SU-DHL-6 (cell line): ENCODE measurements around the gene VPS52.

Source experiments
- H2AFZ ChIP-seq: fragments of 200-600 bp; sonication (generic); 2 replicates; pipeline ENCODE4 v1.6.1; 2014; ENCODE audit warnings: low read depth, mild to moderate bottlenecking, moderate library complexity, mixed read lengths, antibody characterized with exemption, low read length; ENCODE audit not compliant: severe bottlenecking
- H3F3A ChIP-seq: fragments of 200-600 bp; shearing (Covaris generic); 2 replicates; pipeline ENCODE4 v1.6.0; 2016; ENCODE audit warnings: antibody characterized with exemption, mild to moderate bottlenecking; ENCODE audit not compliant: insufficient read depth
- H3K27ac ChIP-seq: fragments of 200-600 bp; sonication (generic); 2 replicates; pipeline ENCODE4 v1.5.1; 2016; ENCODE audit warnings: low read depth, mild to moderate bottlenecking, low read length, moderate library complexity, mixed read lengths
- H3K27me3 ChIP-seq: fragments of 200-600 bp; sonication (generic), shearing (Covaris generic); 2 replicates; pipeline ENCODE4 v1.6.0; 2014; ENCODE audit warnings: mild to moderate bottlenecking, low read length
- H3K36me3 ChIP-seq: fragments of 200-600 bp; sonication (generic); 2 replicates; pipeline ENCODE4 v1.6.1; 2014; ENCODE audit warnings: mild to moderate bottlenecking, low read length, mixed read lengths
- H3K4me2 ChIP-seq: fragments of 300-600, 200-600 bp; shearing (Covaris generic), sonication (generic); 2 replicates; pipeline ENCODE4 v1.6.0; 2014; ENCODE audit warnings: low read length, low read depth, mild to moderate bottlenecking; ENCODE audit not compliant: poor library complexity, severe bottlenecking
- H3K4me3 ChIP-seq: fragments of 200-600 bp; sonication (generic); 2 replicates; pipeline ENCODE4 v1.5.1; 2014; ENCODE audit warnings: antibody characterized with exemption, low read length, mild to moderate bottlenecking, mixed read lengths; ENCODE audit not compliant: insufficient read depth, poor library complexity, severe bottlenecking
- H3K79me2 ChIP-seq: fragments of 200-600 bp; sonication (generic); 2 replicates; pipeline ENCODE4 v1.6.1; 2014; ENCODE audit warnings: mild to moderate bottlenecking, low read length, moderate library complexity; ENCODE audit not compliant: insufficient read depth
- H3K9ac ChIP-seq: fragments of 200-600 bp; sonication (generic); 2 replicates; pipeline ENCODE4 v1.7.0; 2014; ENCODE audit warnings: mild to moderate bottlenecking, low read length
- H3K9me2 ChIP-seq: fragments of 200-600 bp; sonication (generic); replicated peaks from 2 replicates; pipeline ENCODE4 v1.6.1; 2014; ENCODE audit warnings: low read length; ENCODE audit not compliant: insufficient read depth
- H3K9me3 ChIP-seq: fragments of 200-600 bp; sonication (generic); 2 replicates; pipeline ENCODE4 v1.6.1; 2014; ENCODE audit warnings: low read length, mixed read lengths; ENCODE audit not compliant: insufficient read depth
- H4K20me1 ChIP-seq: fragments of 200-600 bp; sonication (generic); 2 replicates; pipeline ENCODE4 v1.6.1; 2014; ENCODE audit warnings: low read depth, mild to moderate bottlenecking, antibody characterized with exemption, low read length, moderate library complexity, mixed read lengths
- EZH2phosphoT487 ChIP-seq: fragments of 200-600 bp; sonication (generic), shearing (Covaris generic); conservative IDR thresholded peaks from 2 replicates; pipeline ENCODE4 v1.6.1; 2018; ENCODE audit warnings: mild to moderate bottlenecking, antibody characterized with exemption, low read length, moderate library complexity, mixed read lengths
- TF ChIP-seq, protein P1 (sequence below): fragments of 200-600 bp; sonication (generic); IDR thresholded peaks from one replicate; pipeline ENCODE4 v1.5.1; 2017; ENCODE audit warnings: antibody characterized with exemption, mild to moderate bottlenecking, low read length, moderate library complexity; ENCODE audit not compliant: insufficient read depth, poor library complexity, severe bottlenecking

The VPS52 gene

GRCh38 chr6:33213166-33213988, 58.3 kb downstream of the VPS52 start:
- Histone ChIP-seq H3K27ac (no peak overlapping the region), H3F3A (peaks cover 6% of the 10 kb centered on the region), H3K36me3 (no peaks in the 10 kb centered on the region), H4K20me1 (no peaks in the 10 kb centered on the region), H3K4me2 (no peak overlapping the region), H3K9me2 (no peaks in the 10 kb centered on the region), H3K4me3 (no peak overlapping the region), H3K9ac (no peak overlapping the region), H2AFZ (no peak overlapping the region), H3K79me2 (no peaks in the 10 kb centered on the region), H3K9me3 (no peaks in the 10 kb centered on the region), H3K27me3 (no peaks in the 10 kb centered on the region)
- TF ChIP-seq EZH2phosphoT487, result no peak
- TF ChIP-seq, protein P1, sequence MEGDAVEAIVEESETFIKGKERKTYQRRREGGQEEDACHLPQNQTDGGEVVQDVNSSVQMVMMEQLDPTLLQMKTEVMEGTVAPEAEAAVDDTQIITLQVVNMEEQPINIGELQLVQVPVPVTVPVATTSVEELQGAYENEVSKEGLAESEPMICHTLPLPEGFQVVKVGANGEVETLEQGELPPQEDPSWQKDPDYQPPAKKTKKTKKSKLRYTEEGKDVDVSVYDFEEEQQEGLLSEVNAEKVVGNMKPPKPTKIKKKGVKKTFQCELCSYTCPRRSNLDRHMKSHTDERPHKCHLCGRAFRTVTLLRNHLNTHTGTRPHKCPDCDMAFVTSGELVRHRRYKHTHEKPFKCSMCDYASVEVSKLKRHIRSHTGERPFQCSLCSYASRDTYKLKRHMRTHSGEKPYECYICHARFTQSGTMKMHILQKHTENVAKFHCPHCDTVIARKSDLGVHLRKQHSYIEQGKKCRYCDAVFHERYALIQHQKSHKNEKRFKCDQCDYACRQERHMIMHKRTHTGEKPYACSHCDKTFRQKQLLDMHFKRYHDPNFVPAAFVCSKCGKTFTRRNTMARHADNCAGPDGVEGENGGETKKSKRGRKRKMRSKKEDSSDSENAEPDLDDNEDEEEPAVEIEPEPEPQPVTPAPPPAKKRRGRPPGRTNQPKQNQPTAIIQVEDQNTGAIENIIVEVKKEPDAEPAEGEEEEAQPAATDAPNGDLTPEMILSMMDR, result no peak

GRCh38 chr6:33212857-33213165, 58.9 kb downstream of the VPS52 start:
- Histone ChIP-seq H3K9ac (no peak overlapping the region), H2AFZ (no peak overlapping the region), H3K79me2 (no peaks in the 10 kb centered on the region), H3K9me3 (no peaks in the 10 kb centered on the region), H3K4me2 (no peak overlapping the region), H4K20me1 (no peaks in the 10 kb centered on the region), H3K9me2 (no peaks in the 10 kb centered on the region), H3K27ac (no peak overlapping the region), H3K4me3 (no peak overlapping the region), H3K36me3 (no peaks in the 10 kb centered on the region), H3K27me3 (no peaks in the 10 kb centered on the region), H3F3A (peaks cover 6% of the 10 kb centered on the region)
- no peak for TF ChIP-seq EZH2phosphoT487
- TF ChIP-seq, protein P1, result no peak

DNA sequence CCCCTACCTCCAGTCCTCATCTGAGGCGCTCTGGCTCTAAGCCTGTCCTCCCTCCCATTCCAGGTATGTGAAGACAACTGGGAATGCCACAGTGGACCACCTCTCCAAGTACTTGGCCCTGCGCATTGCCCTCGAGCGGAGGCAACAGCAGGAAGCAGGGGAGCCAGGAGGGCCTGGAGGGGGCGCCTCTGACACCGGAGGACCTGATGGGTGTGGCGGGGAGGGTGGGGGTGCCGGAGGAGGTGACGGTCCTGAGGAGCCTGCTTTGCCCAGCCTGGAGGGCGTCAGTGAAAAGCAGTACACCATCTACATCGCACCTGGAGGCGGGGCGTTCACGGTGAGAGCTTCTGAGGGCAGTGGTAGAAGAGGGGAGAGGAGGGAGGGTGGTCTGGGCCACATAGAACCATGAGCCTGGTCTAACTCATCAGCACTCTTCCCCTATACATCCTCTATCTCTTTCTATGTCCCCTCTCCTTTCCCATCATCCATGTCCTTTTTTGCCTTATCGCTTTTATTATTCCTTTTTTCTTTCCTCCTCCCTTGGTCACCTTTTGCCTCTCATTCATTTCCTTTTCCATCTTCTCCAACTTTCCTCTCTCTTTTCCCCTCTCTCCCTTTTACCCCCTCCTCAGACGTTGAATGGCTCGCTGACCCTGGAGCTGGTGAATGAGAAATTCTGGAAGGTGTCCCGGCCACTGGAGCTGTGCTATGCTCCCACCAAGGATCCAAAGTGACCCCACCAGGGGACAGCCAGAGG, 59.8 kb downstream of the VPS52 start:
- no peaks in the 10 kb centered on the region for H3K27me3 ChIP-seq
- H3K36me3 ChIP-seq, result no peaks in the 10 kb centered on the region
- no peaks in the 10 kb centered on the region for H3K79me2 ChIP-seq
- H2AFZ ChIP-seq, result no peak overlapping the region
- H3K27ac ChIP-seq, result no peak overlapping the region
- H3K9me2 ChIP-seq, result no peaks in the 10 kb centered on the region
- TF ChIP-seq EZH2phosphoT487, result no peak
- TF ChIP-seq, protein P1, result no peak
- H3F3A ChIP-seq, result peaks cover 6% of the 10 kb centered on the region
- H3K9me3 ChIP-seq, result no peaks in the 10 kb centered on the region
- no peaks in the 10 kb centered on the region for H4K20me1 ChIP-seq
- H3K4me3 ChIP-seq, result no peak overlapping the region
- no peak overlapping the region for H3K4me2 ChIP-seq
- no peak overlapping the region for H3K9ac ChIP-seq
